ENCODE measurements around the gene GPR50.

GPR50 gene

DNA sequence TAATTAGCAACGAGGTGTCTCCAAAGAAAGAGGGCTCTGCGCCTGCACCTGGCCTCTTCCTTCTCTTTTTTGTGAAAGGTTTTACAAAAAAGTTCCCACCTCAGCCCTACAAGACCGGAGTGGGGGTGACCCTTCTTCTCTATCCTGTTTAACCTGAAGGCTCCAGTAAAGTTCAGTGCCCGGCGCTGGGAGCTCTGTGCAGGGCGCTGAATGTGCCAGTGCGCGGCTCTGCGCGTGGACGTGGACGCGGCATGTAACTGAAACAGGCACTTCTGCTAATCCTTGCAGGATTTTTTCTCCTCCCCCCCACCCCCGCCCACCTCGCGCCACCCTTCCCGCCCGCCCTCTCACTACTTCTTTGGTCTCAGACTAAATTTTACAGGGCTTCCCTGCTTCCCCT is 2.4 kb downstream of the GPR50 start:
- no peak overlapping the region for H3K4me3 ChIP-seq
- TF ChIP-seq, protein P1, sequence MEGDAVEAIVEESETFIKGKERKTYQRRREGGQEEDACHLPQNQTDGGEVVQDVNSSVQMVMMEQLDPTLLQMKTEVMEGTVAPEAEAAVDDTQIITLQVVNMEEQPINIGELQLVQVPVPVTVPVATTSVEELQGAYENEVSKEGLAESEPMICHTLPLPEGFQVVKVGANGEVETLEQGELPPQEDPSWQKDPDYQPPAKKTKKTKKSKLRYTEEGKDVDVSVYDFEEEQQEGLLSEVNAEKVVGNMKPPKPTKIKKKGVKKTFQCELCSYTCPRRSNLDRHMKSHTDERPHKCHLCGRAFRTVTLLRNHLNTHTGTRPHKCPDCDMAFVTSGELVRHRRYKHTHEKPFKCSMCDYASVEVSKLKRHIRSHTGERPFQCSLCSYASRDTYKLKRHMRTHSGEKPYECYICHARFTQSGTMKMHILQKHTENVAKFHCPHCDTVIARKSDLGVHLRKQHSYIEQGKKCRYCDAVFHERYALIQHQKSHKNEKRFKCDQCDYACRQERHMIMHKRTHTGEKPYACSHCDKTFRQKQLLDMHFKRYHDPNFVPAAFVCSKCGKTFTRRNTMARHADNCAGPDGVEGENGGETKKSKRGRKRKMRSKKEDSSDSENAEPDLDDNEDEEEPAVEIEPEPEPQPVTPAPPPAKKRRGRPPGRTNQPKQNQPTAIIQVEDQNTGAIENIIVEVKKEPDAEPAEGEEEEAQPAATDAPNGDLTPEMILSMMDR (IDR thresholded peaks at IDR 0.05): no peak
- no peak for DNase-seq (ENCODE audit: low spot score)

DNA sequence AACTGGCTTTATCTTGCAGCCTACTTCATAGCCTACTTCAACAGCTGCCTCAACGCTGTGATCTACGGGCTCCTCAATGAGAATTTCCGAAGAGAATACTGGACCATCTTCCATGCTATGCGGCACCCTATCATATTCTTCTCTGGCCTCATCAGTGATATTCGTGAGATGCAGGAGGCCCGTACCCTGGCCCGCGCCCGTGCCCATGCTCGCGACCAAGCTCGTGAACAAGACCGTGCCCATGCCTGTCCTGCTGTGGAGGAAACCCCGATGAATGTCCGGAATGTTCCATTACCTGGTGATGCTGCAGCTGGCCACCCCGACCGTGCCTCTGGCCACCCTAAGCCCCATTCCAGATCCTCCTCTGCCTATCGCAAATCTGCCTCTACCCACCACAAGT is 4.0 kb downstream of the GPR50 start:
- DNase-seq (ENCODE audit: low spot score): no peak
- TF ChIP-seq, protein P1 (IDR thresholded peaks at IDR 0.05): no peak
- Histone ChIP-seq H3K27ac (no peak overlapping the region), H3K4me3 (no peak overlapping the region)

More for the DNA sequence above, 2.4 kb downstream of the GPR50 start:
- H3K27ac ChIP-seq: no peak overlapping the region

DNA sequence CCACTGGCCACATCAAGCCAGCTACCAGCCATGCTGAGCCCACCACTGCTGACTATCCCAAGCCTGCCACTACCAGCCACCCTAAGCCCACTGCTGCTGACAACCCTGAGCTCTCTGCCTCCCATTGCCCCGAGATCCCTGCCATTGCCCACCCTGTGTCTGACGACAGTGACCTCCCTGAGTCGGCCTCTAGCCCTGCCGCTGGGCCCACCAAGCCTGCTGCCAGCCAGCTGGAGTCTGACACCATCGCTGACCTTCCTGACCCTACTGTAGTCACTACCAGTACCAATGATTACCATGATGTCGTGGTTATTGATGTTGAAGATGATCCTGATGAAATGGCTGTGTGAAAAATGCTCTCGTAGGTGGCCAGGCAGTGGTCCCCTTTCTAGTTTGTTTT is 4.7 kb downstream of the GPR50 start:
- TF ChIP-seq, protein P1 (IDR thresholded peaks at IDR 0.05): no peak
- no peak for DNase-seq (ENCODE audit: low spot score)
- H3K27ac ChIP-seq: no peak overlapping the region
- no peak overlapping the region for H3K4me3 ChIP-seq

DNA sequence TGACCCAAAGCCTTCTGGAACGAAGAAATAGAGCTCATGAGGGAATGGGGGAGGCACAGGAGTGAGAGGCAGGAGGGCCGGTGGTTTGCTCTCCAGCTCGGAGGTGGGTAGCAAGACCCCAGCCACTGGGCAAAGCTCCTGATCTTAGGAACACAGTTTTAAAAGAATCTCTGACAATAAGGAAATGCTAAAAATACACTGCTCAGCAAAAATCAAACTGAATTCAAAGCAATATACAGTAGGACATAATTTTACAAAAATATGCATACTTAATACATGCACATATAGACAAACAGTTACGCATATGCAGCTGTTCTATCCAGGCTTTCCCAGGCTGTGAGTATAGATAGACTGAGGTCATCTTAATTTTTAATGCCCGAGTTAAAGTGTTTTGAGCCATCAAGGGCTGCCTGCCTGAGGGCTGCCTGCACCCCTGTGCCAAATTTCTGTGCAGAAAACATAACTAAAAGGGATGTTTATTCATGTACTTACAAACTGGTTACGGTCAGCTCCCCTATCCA is 6.9 kb downstream of the GPR50 start:
- no peak for DNase-seq (ENCODE audit: low spot score)
- TF ChIP-seq, protein P1 (IDR thresholded peaks at IDR 0.05): no peak

DNA sequence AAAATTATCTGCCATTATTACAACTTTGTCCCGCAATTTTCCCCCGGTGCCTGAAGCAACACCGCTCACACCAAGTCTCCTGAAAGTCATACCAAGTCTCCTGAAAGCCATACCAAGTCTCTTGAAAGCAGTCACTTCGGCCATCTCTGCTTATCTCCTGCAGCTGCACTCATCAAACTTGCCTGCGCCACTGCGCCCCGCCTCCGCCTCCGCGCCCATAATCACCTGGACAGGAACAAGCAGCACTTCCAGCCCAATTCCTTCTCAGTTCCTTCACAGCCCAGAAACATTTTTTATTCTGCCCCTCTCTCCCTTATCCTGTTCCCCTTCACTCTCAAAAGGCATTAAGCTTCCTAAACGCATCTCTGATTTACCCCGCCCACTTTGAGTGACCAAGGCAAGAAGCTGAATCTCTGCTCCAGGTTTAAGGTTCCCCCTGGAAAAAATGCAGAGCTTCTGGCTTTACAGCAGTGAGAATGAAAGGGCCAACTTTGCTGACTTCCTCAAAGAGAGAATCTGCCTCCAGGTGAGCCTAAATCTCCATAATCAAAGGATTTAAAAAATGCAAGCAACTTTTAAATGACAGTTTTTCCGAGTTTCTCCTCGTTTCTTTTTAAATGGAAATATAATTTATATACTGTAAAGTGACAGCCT is 7.7 kb downstream of the GPR50 start:
- no peak overlapping the region for H3K4me3 ChIP-seq
- no peak for DNase-seq (ENCODE audit: low spot score)
- H3K27ac ChIP-seq: no peak overlapping the region
- TF ChIP-seq, protein P1 (IDR thresholded peaks at IDR 0.05): no peak

More for the DNA sequence above, 6.9 kb downstream of the GPR50 start:
- Histone ChIP-seq H3K27ac (no peak overlapping the region), H3K4me3 (no peak overlapping the region)

DNA sequence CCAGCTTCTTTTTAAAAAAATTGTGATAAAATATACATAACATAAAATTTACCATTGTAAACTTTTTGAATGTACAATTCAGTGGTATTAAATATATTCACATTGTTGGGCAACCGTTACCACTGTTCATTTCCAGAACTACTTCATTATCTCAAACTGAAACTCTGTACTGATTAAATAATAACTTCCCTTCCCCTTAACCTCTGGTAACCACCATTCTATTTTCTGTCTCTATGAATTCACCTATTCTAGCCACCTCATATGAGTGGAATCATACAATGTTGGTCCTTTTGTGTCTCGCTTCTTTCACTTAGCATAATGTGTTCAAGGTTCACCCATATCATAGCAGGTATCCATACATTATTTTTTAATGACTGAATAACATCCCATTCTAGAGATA is 8.3 kb downstream of the GPR50 start:
- TF ChIP-seq, protein P1 (IDR thresholded peaks at IDR 0.05): no peak
- DNase-seq (ENCODE audit: low spot score): no peak
- Histone ChIP-seq H3K4me3 (no peak overlapping the region), H3K27ac (no peak overlapping the region)

DNA sequence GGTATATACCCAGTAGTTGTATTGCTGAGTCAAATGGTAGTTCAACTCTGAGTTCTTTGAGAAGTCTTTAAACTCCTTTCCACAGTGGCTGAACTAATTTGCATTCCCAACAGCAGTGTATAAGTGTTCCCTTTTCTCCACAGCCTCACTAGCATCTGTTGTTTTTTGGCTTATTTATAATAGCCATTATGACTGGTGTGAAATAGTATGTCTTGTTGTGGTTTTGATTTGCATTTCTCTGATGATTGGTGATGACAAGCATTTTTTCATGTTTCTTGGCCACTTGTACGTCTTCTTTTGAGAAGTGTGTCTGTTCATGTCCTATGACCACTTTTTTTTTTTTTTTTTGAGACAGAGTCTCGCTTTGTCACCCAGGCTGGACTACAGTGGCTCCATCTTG is 30.5 kb downstream of the GPR50 start:
- DNase-seq (ENCODE audit: low spot score): no peak
- TF ChIP-seq, protein P1 (IDR thresholded peaks at IDR 0.05): no peak
- Histone ChIP-seq H3K27ac (no peak overlapping the region), H3K4me3 (no peak overlapping the region)

All from coronary artery (tissue), 2 donors.